ENCODE data around the gene PTGER3.

PTGER3 gene

DNA sequence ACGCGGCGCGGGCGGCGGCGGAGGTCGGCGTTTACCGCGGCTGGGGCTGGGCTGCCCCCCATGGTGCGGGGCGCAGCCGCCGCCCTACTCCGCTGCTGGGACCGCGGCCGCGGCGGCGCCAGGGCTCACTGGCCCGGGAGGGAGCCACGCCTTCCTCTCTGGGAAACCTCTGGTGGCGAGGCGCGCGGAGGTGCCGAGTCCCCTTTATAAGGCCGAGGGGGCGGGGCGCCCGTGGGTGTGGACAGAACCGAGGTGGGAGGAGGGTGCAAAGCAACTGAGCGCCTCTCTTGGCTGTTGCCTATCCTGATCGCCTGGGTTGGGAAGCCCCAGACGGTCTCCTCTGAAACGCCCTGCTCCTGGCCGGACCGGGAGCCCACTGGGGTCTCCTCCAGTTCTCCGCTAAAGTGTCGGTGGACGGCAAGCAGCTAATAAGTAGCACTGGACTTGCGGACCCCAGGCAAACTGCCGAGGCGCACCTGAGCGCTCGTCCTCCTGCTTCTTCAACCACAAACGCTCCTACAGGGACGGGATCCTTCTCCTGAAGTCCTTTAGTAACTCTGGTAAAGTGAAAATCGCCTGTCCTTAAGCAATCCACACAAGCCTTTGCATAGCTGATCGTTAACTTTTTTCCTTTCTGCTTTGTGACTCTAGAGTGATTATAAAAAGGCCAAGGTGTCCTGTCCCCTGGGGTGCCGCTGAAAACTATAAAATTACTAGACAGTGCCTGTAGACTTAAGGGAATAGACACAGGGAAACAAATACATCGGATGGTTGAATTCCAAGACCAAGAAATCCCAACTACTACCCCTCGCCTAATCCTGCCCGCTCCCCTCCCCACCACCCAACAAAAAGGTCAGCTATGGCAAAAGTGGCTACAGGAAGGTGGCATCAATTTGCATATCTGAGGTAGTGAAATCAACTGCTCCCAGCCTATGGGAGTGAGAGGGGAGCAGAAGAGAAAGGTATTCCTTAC is at the start of gene PTGER3:
Gene PTGER3 (minus strand): TSS at position 182 of the 973 bp plus-strand sequence. CDS start 239 bp downstream, outside the sequence.
- no peak within 1 kb of the TSS for H3K27ac ChIP-seq
- TF ChIP-seq ZFX (IDR thresholded peaks at IDR 0.05; ENCODE audit: borderline replicate concordance), result no peak
- TF ChIP-seq CTCF (IDR thresholded peaks at IDR 0.05), result no peak

- TF ChIP-seq CTCF (IDR thresholded peaks at IDR 0.05), result no peak
- no peak for TF ChIP-seq ZFX (IDR thresholded peaks at IDR 0.05; ENCODE audit: borderline replicate concordance)
- no peak overlapping the region for H3K27ac ChIP-seq
These were observed 47.3 kb upstream of the PTGER3 start for GRCh38 chr1:71094913-71095312.

DNA sequence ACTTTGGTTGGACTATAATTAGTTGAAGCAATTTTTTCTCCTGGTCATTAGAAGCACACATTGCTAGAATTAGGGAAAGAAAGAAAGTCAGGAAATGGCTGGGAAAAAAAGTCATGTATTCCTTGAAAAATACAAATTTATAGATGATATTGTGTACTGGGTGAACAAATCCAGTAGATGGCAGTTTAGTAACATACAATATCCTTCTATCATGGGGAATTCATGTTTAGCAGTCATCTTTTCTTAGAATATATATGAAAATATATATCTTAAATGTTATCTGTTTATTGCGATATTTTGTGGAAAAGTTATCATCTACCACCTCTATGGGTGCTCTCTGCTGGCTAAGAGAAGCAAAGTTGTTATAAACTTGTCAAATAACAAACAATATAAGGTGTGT is 46.3 kb upstream of the PTGER3 start:
- TF ChIP-seq ZFX (IDR thresholded peaks at IDR 0.05; ENCODE audit: borderline replicate concordance) (no peak), CTCF (IDR thresholded peaks at IDR 0.05) (peak; percentile 47)
- no peak overlapping the region for H3K27ac ChIP-seq

DNA sequence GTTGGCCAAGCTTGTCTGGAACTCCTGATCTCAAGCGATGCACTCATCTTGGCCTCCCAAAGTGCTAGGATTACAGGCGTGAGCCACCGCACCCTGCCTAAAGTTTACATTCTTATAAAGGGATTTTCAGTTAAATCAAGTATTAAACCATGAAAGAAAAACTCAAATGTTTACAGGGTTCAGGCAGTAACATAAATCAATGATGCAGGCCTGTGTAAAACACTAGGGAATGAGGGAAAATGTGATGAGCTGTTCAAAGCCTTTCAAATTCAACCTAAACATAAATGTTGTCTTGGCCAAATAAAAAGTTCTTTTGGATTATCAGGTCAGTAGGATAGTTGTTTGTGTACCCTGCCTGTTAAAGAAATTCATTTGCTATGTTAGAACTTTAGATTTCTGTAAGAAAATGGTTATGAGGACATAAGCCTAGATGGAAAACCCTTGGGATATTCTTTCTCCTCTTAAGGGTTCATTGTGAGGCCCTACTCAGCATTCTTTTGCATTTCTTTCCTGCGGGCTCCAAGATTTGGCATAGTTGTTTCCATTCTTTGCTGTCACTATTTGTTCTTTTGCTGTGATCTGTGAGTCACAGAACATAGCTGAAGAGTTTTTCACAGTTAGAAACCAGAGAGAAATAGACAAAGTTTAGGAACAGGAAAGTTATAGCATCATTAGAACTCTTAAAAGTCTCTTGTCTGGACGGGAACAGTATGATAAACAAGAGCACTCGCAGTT is 42.1 kb upstream of the PTGER3 start:
- no peak overlapping the region for H3K27ac ChIP-seq
- TF ChIP-seq ZFX (IDR thresholded peaks at IDR 0.05; ENCODE audit: borderline replicate concordance), result no peak
- no peak for TF ChIP-seq CTCF (IDR thresholded peaks at IDR 0.05)

- TF ChIP-seq CTCF (IDR thresholded peaks at IDR 0.05), result no peak
- TF ChIP-seq ZFX (IDR thresholded peaks at IDR 0.05; ENCODE audit: borderline replicate concordance), result no peak
- H3K27ac ChIP-seq, result no peak overlapping the region
These were observed 41.1 kb upstream of the PTGER3 start for GRCh38 chr1:71088645-71089287.

- no peak overlapping the region for H3K27ac ChIP-seq
- TF ChIP-seq CTCF (IDR thresholded peaks at IDR 0.05), result no peak
- TF ChIP-seq ZFX (IDR thresholded peaks at IDR 0.05; ENCODE audit: borderline replicate concordance), result no peak
These were observed 40.1 kb upstream of the PTGER3 start for GRCh38 chr1:71087713-71088112.
